ENCODE measurements around the gene MYBL2. TPM values are rescaled to one million over a fixed set of nuclear protein-coding genes. Genes with fewer than 3 reads are reported as not detected.
A peak's percentile ranks its signal among the peaks of the same experiment; 100 is the strongest.

The MYBL2 gene
- total RNA-seq, 1 experiment from 2014 or later, result 125 TPM

DNA sequence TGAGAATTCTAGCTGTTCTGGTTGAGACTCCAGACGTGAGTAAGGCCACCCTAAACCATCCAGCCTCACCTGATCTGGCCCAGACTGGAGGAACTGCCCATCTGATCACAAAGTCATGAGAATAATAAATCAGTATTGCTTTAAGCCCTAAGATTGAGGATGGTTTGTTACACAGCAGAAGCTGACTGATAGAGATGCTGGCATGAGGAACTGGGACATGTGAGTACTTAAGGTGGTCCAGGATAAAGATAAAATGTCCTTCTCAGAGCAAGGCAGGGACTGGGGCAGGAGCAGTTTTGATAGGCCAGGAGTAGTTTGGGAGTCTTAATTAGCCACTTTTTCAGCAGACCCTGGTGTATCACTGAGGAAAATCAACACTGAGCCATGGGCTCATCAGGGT is 53.1 kb downstream of the MYBL2 start:
- CTCF ChIA-PET, result no interaction called here
- BruUV-seq (replicated peaks), result no TSS peak
- Mint-ChIP-seq H3K36me3 (ENCODE audit: insufficient read depth, unreplicated experiment) (peaks cover 2% of the 10 kb centered on the region), H3K9me3 (ENCODE audit: low read depth, unreplicated experiment) (no peaks in the 10 kb centered on the region), H3K27me3 (ENCODE audit: unreplicated experiment) (no peaks in the 10 kb centered on the region), H3K4me3 (ENCODE audit: low read depth, unreplicated experiment) (no peak overlapping the region), H3K27ac (ENCODE audit: unreplicated experiment) (no peak overlapping the region), H3K4me1 (ENCODE audit: low read depth, unreplicated experiment) (no peaks in the 10 kb centered on the region)
- TF ChIP-seq, protein P1, sequence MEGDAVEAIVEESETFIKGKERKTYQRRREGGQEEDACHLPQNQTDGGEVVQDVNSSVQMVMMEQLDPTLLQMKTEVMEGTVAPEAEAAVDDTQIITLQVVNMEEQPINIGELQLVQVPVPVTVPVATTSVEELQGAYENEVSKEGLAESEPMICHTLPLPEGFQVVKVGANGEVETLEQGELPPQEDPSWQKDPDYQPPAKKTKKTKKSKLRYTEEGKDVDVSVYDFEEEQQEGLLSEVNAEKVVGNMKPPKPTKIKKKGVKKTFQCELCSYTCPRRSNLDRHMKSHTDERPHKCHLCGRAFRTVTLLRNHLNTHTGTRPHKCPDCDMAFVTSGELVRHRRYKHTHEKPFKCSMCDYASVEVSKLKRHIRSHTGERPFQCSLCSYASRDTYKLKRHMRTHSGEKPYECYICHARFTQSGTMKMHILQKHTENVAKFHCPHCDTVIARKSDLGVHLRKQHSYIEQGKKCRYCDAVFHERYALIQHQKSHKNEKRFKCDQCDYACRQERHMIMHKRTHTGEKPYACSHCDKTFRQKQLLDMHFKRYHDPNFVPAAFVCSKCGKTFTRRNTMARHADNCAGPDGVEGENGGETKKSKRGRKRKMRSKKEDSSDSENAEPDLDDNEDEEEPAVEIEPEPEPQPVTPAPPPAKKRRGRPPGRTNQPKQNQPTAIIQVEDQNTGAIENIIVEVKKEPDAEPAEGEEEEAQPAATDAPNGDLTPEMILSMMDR (IDR thresholded peaks at IDR 0.05; ENCODE audit: unreplicated experiment), result no peak
- intact Hi-C loops (cut with micrococcal nuclease; ENCODE audit: unreplicated experiment), result no loop called here
- no peak for DNase-seq

DNA sequence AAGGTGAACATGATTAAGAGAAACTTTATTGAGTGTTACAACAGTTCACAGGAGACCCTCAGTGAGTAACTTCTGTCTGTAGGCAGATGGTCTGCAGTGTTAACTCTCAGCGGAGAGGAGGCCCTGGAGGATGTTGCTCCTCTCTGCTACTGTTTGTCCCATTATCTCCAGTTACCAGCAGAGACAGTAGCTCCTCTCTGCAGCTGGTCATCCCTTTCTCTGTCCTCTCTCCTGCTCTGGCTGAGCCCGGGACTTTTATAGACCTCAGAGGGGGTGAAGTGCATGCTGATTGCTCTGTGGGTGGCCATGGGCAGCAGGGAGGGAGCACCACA is 54.1 kb downstream of the MYBL2 start:
- Mint-ChIP-seq H3K4me1 (ENCODE audit: low read depth, unreplicated experiment) (no peaks in the 10 kb centered on the region), H3K9me3 (ENCODE audit: low read depth, unreplicated experiment) (no peaks in the 10 kb centered on the region), H3K27ac (ENCODE audit: unreplicated experiment) (no peak overlapping the region), H3K4me3 (ENCODE audit: low read depth, unreplicated experiment) (no peak overlapping the region), H3K27me3 (ENCODE audit: unreplicated experiment) (peaks cover under 1% of the 10 kb centered on the region), H3K36me3 (ENCODE audit: insufficient read depth, unreplicated experiment) (no peaks in the 10 kb centered on the region)
- intact Hi-C loops (cut with micrococcal nuclease; ENCODE audit: unreplicated experiment), result no loop called here
- DNase-seq, result no peak
- no TSS peak for BruUV-seq (replicated peaks)
- TF ChIP-seq, protein P1 (IDR thresholded peaks at IDR 0.05; ENCODE audit: unreplicated experiment), result no peak
- CTCF ChIA-PET, result no interaction called here

DNA sequence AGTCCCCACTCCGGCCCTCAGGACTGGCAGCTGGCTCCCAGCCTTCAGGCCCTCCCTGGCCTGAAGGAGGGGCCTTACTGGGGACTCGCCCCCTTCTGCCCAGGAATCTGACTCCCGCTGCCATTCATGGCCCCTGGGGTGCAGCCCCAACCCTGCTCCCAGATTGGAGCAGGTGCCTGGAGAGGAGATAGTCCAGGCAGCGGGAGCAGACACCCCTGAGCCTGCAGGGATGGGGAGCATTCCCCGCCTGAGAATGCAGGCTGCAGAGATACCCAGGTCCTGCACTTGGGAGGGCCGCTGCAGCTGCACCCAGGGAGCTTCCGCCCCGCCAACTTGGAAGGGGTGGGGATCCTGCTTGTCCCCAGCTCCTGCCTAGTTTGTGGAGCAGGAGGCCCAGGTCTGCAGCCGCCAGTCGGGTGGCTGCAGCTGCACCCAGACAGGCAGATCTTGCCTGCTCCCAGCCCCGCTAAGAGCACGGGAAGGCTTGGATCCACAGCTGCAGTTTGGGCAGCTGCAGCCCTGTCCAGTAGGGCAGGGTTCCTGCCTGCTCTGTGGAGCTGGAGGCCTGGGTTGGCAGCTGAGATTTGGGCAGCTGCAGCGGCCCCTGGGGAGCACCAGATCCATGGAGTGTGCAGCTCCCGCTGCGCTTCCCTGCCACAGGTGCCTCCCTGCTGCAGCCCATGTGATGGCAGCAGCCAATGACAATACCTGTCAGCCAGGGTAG is 54.7 kb downstream of the MYBL2 start:
- TF ChIP-seq, protein P1 (IDR thresholded peaks at IDR 0.05; ENCODE audit: unreplicated experiment), result no peak
- Mint-ChIP-seq H3K4me1 (ENCODE audit: low read depth, unreplicated experiment) (no peaks in the 10 kb centered on the region), H3K27ac (ENCODE audit: unreplicated experiment) (no peak overlapping the region), H3K27me3 (ENCODE audit: unreplicated experiment) (peaks cover 6% of the 10 kb centered on the region), H3K9me3 (ENCODE audit: low read depth, unreplicated experiment) (no peaks in the 10 kb centered on the region), H3K4me3 (ENCODE audit: low read depth, unreplicated experiment) (no peak overlapping the region), H3K36me3 (ENCODE audit: insufficient read depth, unreplicated experiment) (no peaks in the 10 kb centered on the region)
- BruUV-seq (replicated peaks), result no TSS peak
- intact Hi-C loops (cut with micrococcal nuclease; ENCODE audit: unreplicated experiment), result no loop called here
- CTCF ChIA-PET, result no interaction called here
- DNase-seq, result peak; percentile 22

DNA sequence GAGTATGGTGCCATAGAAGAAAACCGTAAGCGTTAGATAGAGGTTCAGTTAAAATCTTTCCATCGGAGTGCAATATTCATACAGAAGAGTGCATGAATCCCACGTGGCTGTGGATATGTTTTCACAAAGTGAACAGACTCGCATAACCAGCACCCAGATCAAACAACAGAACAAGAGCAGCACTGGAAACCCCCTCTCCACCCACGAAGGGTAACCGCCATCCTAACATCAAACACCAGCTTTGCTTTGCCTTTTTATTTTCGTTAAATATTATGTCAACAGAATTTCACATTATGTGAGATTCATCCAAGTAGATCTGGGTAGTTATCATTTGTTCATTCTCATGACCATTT is 55.2 kb downstream of the MYBL2 start:
- DNase-seq, result no peak
- peaks cover 11% of the 10 kb centered on the region for H3K27me3 Mint-ChIP-seq (ENCODE audit: unreplicated experiment)
- H3K4me1 Mint-ChIP-seq (ENCODE audit: low read depth, unreplicated experiment), result no peaks in the 10 kb centered on the region
- CTCF ChIA-PET, result no interaction called here
- TF ChIP-seq, protein P1 (IDR thresholded peaks at IDR 0.05; ENCODE audit: unreplicated experiment), result no peak
- no peak overlapping the region for H3K27ac Mint-ChIP-seq (ENCODE audit: unreplicated experiment)
- H3K4me3 Mint-ChIP-seq (ENCODE audit: low read depth, unreplicated experiment), result no peak overlapping the region
- H3K9me3 Mint-ChIP-seq (ENCODE audit: low read depth, unreplicated experiment), result no peaks in the 10 kb centered on the region
- H3K36me3 Mint-ChIP-seq (ENCODE audit: insufficient read depth, unreplicated experiment), result no peaks in the 10 kb centered on the region
- no TSS peak for BruUV-seq (replicated peaks)
- intact Hi-C loops (cut with micrococcal nuclease; ENCODE audit: unreplicated experiment), result no loop called here

Data from Calu3 (cell line).